Measurements from ENCODE around the gene ADARB1. TPM values are rescaled to one million over a fixed set of nuclear protein-coding genes. Genes with fewer than 3 reads are reported as not detected.

The ADARB1 gene
- total and polyA plus RNA-seq, 9 of the 15 experiments (the other 6 are each of a cell fraction or from before 2014, with no cell fraction given) = 6.7 to 16.0 (median 8.3) TPM

DNA sequence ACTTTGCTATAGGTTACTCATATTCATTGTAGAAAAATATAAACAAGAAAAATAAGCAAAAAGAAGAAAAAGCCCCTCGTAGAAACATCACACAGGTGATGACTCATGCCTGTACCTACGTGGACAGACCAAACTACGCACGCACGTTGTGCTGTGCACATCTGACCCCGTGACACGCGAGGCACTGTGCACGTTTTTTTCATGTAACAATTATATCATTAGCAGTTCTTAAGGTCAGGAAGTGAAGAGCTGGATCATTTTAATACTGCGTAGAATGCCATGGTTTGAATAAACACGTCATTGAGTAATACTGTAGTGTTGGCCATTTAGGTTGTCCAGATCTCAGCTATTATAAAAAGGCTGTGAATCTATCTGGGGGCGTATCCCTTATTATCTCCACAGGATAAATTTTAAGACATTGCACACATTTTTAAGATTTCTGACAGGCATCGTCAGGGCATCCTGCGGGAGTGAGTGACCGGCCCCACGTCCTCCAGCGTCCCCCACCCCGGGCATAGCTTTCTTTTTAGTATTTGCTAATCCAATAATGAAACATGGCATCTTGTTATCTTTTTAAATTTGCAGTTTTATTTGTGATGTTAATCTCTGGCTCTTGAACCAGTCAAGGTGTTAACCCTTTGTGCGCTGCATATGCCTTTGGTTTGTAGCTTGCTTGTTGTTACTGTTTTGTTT is 23.4 kb upstream of the ADARB1 start:
- Histone ChIP-seq H3K79me2 (ENCODE audit: control insufficient read depth, insufficient read depth, low read length) (no peaks in the 10 kb centered on the region), H3K36me3 (ENCODE audit: control insufficient read depth, insufficient read depth, low read length) (no peaks in the 10 kb centered on the region), H3K9me3 (replicated peaks; ENCODE audit: control insufficient read depth, insufficient read depth, low read depth, low read length) (peaks cover 7% of the 10 kb centered on the region), H3K4me3 (no peak overlapping the region), H3K4me1 (replicated peaks in 1 of 2; ENCODE audit: control insufficient read depth in 2 of 2, insufficient read depth in 2 of 2, low read length in 2 of 2) (peaks cover 0 to 9% of the 10 kb centered on the region in 2 experiments; a peak in 1 of 5 replicates), H3K4me2 (ENCODE audit: insufficient read depth, low read length) (no peak overlapping the region), H3K9me1 (ENCODE audit: control insufficient read depth, insufficient read depth, low read length) (no peaks in the 10 kb centered on the region), H3K9ac (ENCODE audit: insufficient read depth in 1 of 2, low read depth in 2 of 2, low read length in 2 of 2) (no peak overlapping the region), H3K27me3 (ENCODE audit: control insufficient read depth in 2 of 2, insufficient read depth in 2 of 2, low read length in 2 of 2) (peaks cover 52 to 69% of the 10 kb centered on the region in 2 experiments), H2AFZ (ENCODE audit: low read depth, low read length) (no peak overlapping the region), H3K27ac (ENCODE audit: extremely low read depth, low read depth, low read length) (no peak overlapping the region), H4K20me1 (replicated peaks; ENCODE audit: control insufficient read depth, insufficient read depth, low read length) (peaks cover 11% of the 10 kb centered on the region; the same call in 1 of the 2 replicates)
- FAIRE-seq (no peak), ATAC-seq (no peak), DNase-seq (ENCODE audit: extremely low read depth in 1 of 4, low spot score in 3 of 4) (no peak)
- in situ Hi-C loops (cut with MboI) = no loop called here
- CTCF ChIA-PET (ENCODE audit: low intra/inter-chr PET ratio) = no interaction called here
- no TSS peak for BruUV-seq (replicated peaks)
- POLR2A ChIA-PET = interaction anchor here (0.5 kb wide), 1 partner anchor 35 kb away, joined by 3 read pairs; no protein-coding TSS in a partner anchor
- intact Hi-C loops (cut with micrococcal nuclease) = no loop called here
- WGBS (ENCODE audit: insufficient coverage, low coverage, missing lambda C conversion rate) = 22% methylated on average over 19 of the region's 19 CpGs
- TF ChIP-seq BHLHE40 (IDR thresholded peaks at IDR 0.05; ENCODE audit: low read length) (0 out of 2 replicates have a peak, but pooled peaks have one; percentile 41), MCM2 (IDR thresholded peaks at IDR 0.05; ENCODE audit: low read depth) (no peak), MED1 (CRISPR knock-in tag; IDR thresholded peaks at IDR 0.05; ENCODE audit: borderline replicate concordance) (no peak), ZNF217 (CRISPR knock-in tag; IDR thresholded peaks at IDR 0.05) (no peak), GTF2A2 (tag; IDR thresholded peaks at IDR 0.05) (no peak), BRF1 (IDR thresholded peaks at IDR 0.05; ENCODE audit: borderline replicate concordance, extremely low read depth, insufficient read length) (no peak), CREBBP (IDR thresholded peaks at IDR 0.05; ENCODE audit: low read depth, low read length) (no peak), FOSL1 (tag; conservative IDR thresholded peaks at IDR 0.05) (peak; percentile 48), GABPB1 (CRISPR knock-in tag; IDR thresholded peaks at IDR 0.05) (no peak), ZNF24 (IDR thresholded peaks at IDR 0.05) (no peak), EHMT2 (IDR thresholded peaks at IDR 0.05) (no peak)
- TF ChIP-seq, protein P1, sequence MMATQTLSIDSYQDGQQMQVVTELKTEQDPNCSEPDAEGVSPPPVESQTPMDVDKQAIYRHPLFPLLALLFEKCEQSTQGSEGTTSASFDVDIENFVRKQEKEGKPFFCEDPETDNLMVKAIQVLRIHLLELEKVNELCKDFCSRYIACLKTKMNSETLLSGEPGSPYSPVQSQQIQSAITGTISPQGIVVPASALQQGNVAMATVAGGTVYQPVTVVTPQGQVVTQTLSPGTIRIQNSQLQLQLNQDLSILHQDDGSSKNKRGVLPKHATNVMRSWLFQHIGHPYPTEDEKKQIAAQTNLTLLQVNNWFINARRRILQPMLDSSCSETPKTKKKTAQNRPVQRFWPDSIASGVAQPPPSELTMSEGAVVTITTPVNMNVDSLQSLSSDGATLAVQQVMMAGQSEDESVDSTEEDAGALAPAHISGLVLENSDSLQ (IDR thresholded peaks at IDR 0.05) = no peak
- TF ChIP-seq, protein P2, sequence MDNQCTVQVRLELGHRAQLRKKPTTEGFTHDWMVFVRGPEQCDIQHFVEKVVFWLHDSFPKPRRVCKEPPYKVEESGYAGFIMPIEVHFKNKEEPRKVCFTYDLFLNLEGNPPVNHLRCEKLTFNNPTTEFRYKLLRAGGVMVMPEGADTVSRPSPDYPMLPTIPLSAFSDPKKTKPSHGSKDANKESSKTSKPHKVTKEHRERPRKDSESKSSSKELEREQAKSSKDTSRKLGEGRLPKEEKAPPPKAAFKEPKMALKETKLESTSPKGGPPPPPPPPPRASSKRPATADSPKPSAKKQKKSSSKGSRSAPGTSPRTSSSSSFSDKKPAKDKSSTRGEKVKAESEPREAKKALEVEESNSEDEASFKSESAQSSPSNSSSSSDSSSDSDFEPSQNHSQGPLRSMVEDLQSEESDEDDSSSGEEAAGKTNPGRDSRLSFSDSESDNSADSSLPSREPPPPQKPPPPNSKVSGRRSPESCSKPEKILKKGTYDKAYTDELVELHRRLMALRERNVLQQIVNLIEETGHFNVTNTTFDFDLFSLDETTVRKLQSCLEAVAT (IDR thresholded peaks at IDR 0.05) = no peak
- TF ChIP-seq, protein P3, sequence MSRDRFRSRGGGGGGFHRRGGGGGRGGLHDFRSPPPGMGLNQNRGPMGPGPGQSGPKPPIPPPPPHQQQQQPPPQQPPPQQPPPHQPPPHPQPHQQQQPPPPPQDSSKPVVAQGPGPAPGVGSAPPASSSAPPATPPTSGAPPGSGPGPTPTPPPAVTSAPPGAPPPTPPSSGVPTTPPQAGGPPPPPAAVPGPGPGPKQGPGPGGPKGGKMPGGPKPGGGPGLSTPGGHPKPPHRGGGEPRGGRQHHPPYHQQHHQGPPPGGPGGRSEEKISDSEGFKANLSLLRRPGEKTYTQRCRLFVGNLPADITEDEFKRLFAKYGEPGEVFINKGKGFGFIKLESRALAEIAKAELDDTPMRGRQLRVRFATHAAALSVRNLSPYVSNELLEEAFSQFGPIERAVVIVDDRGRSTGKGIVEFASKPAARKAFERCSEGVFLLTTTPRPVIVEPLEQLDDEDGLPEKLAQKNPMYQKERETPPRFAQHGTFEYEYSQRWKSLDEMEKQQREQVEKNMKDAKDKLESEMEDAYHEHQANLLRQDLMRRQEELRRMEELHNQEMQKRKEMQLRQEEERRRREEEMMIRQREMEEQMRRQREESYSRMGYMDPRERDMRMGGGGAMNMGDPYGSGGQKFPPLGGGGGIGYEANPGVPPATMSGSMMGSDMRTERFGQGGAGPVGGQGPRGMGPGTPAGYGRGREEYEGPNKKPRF (IDR thresholded peaks at IDR 0.05; ENCODE audit: low read depth, low read length) = no peak
- TF ChIP-seq, protein P4, sequence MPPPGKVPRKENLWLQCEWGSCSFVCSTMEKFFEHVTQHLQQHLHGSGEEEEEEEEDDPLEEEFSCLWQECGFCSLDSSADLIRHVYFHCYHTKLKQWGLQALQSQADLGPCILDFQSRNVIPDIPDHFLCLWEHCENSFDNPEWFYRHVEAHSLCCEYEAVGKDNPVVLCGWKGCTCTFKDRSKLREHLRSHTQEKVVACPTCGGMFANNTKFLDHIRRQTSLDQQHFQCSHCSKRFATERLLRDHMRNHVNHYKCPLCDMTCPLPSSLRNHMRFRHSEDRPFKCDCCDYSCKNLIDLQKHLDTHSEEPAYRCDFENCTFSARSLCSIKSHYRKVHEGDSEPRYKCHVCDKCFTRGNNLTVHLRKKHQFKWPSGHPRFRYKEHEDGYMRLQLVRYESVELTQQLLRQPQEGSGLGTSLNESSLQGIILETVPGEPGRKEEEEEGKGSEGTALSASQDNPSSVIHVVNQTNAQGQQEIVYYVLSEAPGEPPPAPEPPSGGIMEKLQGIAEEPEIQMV (tag; conservative IDR thresholded peaks at IDR 0.05; ENCODE audit: low read depth) = no peak

Data from K562 (cell line).